ENCODE results near the gene GABRP.

DNA sequence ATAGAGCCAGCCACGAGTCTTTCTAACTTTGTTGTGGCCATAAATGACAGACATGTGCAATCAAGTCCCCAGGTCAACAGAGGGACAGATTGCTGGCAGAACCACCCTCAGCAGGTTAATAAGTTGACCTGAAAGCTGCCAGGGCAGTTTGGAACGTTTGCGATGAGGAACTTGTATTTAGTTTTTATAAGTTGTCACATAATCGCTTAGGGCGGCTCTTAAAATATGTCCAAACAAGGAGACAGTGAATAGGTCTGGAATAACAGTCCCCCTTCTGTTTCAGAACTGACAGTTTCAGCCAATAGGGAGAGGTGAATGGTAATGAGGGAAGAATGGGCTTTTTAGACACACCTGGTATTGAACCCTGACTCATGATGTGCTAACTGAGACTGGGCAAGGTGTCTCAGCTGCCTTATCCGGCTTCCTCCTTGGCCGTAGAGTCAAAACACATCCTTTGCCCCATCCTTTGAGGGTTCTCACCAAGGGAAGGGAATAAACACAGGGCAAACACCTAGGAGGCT is 33.6 kb upstream of the GABRP start:
- TF ChIP-seq, protein P1, sequence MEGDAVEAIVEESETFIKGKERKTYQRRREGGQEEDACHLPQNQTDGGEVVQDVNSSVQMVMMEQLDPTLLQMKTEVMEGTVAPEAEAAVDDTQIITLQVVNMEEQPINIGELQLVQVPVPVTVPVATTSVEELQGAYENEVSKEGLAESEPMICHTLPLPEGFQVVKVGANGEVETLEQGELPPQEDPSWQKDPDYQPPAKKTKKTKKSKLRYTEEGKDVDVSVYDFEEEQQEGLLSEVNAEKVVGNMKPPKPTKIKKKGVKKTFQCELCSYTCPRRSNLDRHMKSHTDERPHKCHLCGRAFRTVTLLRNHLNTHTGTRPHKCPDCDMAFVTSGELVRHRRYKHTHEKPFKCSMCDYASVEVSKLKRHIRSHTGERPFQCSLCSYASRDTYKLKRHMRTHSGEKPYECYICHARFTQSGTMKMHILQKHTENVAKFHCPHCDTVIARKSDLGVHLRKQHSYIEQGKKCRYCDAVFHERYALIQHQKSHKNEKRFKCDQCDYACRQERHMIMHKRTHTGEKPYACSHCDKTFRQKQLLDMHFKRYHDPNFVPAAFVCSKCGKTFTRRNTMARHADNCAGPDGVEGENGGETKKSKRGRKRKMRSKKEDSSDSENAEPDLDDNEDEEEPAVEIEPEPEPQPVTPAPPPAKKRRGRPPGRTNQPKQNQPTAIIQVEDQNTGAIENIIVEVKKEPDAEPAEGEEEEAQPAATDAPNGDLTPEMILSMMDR (IDR thresholded peaks at IDR 0.05 in 4 of 5, conservative IDR thresholded peaks at IDR 0.05 in 1 of 5), result no peak
- no peak for TF ChIP-seq POLR2A (IDR thresholded peaks at IDR 0.05)

Data from gastrocnemius medialis (tissue), 4 donors.